OCI-LY7 (cell line): ENCODE data around the gene OR2W3. TPM values are rescaled to one million over a fixed set of nuclear protein-coding genes. Genes with fewer than 3 reads are reported as not detected.

Experiments used
- BruUV-seq: library from RNA; stranded (reverse); fragments of 400-500 nt; replicated peaks from 2 replicates; lab custom pipeline; 2021; lab: Mats Ljungman, UMichigan
- CTCF ChIA-PET: fragments of 300-600 bp; sonication (Branson Sonifier 250); formaldehyde crosslinking; loops from one replicate; lab custom pipeline; 2022; ENCODE audit warnings: antibody characterized with exemption; ENCODE audit not compliant: unreplicated experiment; lab: Charles Lee
- POLR2A ChIA-PET: fragments of 300-600 bp; sonication (Branson Sonifier 250); formaldehyde crosslinking; loops from one replicate; lab custom pipeline; 2022; ENCODE audit warnings: antibody characterized with exemption; lab: Charles Lee
- DNase-seq: peaks from one replicate; pipeline ENCODE4 v3.0.0-alpha.2; 2015; ENCODE audit warnings: low spot score
- H2AFZ ChIP-seq: fragments of 200-600 bp; sonication (generic), shearing (Covaris generic); 2 replicates; pipeline ENCODE4 v1.6.1; 2014; ENCODE audit warnings: mild to moderate bottlenecking, antibody characterized with exemption, low read length, moderate library complexity
- H3K27ac ChIP-seq: fragments of 200-600 bp; sonication (generic); 2 replicates; pipeline ENCODE4 v1.5.1; 2014; ENCODE audit warnings: mixed run types, low read depth, mild to moderate bottlenecking, moderate library complexity, low read length, inconsistent platforms; ENCODE audit not compliant: poor library complexity, severe bottlenecking
- H3K36me3 ChIP-seq: fragments of 200-600 bp; sonication (generic); 2 replicates; pipeline ENCODE4 v1.6.1; 2014; ENCODE audit warnings: mild to moderate bottlenecking, antibody characterized with exemption, low read length, moderate library complexity, mixed read lengths; ENCODE audit not compliant: insufficient read depth
- H3K4me1 ChIP-seq: fragments of 200-600 bp; sonication (generic); 2 replicates; pipeline ENCODE4 v1.5.1; 2014; ENCODE audit warnings: mild to moderate bottlenecking, low read length; ENCODE audit not compliant: insufficient read depth, poor library complexity, severe bottlenecking
- H3K4me2 ChIP-seq: fragments of 200-600 bp; sonication (generic); 2 replicates; pipeline ENCODE4 v1.6.1; 2014; ENCODE audit warnings: mild to moderate bottlenecking, low read length
- H3K4me3 ChIP-seq: fragments of 200-600 bp; sonication (generic); 2 replicates; pipeline ENCODE4 v1.5.1; 2014; ENCODE audit warnings: mild to moderate bottlenecking, low read depth, low read length; ENCODE audit not compliant: poor library complexity, severe bottlenecking
- H3K79me2 ChIP-seq: fragments of 200-600 bp; sonication (generic); 2 replicates; pipeline ENCODE4 v1.6.1; 2016; ENCODE audit warnings: low read depth, mild to moderate bottlenecking, low read length, moderate library complexity, mixed read lengths; ENCODE audit not compliant: insufficient read depth
- H3K9me2 ChIP-seq: fragments of 200-600 bp; sonication (generic); 2 replicates; pipeline ENCODE4 v1.6.1; 2016; ENCODE audit warnings: mild to moderate bottlenecking, low read length, mixed read lengths; ENCODE audit not compliant: insufficient read depth
- H3K9me3 ChIP-seq: fragments of 200-600 bp; sonication (generic); 2 replicates; pipeline ENCODE4 v1.6.1; 2014; ENCODE audit warnings: mild to moderate bottlenecking, mixed run types, low read length, mixed read lengths
- H4K20me1 ChIP-seq: fragments of 200-600 bp; sonication (generic); 2 replicates; pipeline ENCODE4 v1.6.1; 2014; ENCODE audit warnings: mild to moderate bottlenecking, antibody characterized with exemption, low read length, moderate library complexity, mixed read lengths; ENCODE audit not compliant: insufficient read depth
- EZH2phosphoT487 ChIP-seq: fragments of 200-600 bp; sonication (generic); IDR thresholded peaks from 2 replicates; pipeline ENCODE4 v1.6.1; 2018; ENCODE audit warnings: low read depth, borderline replicate concordance, mild to moderate bottlenecking, mixed run types, antibody characterized with exemption, low read length, moderate library complexity, mixed read lengths
- intact Hi-C: fragments of 100-400 bp; cut with micrococcal nuclease; formaldehyde crosslinking; loops from one replicate; pipeline ENCODE4 v1.10.0; 2022; ENCODE audit not compliant: unreplicated experiment
- total RNA-seq, 2 experiments: library from RNA; depleted of rRNA in 1 of 2; stranded (reverse); fragments of >200 nt in 1 of 2; shearing (Covaris generic) in 1 of 2; gene quantifications; 2 replicates each; pipeline ENCODE4 v1.2.3, GENCODE V29; 2014 to 2022
- TF ChIP-seq, protein P1 (sequence below): fragments of 200-600 bp; sonication (generic); conservative IDR thresholded peaks from 2 replicates; pipeline ENCODE4 v1.5.1; 2014; ENCODE audit warnings: mild to moderate bottlenecking, antibody characterized with exemption, low read length, moderate library complexity, mixed read lengths

The OR2W3 gene
- total RNA-seq, 2 experiments from 2014 or later: not detected

DNA sequence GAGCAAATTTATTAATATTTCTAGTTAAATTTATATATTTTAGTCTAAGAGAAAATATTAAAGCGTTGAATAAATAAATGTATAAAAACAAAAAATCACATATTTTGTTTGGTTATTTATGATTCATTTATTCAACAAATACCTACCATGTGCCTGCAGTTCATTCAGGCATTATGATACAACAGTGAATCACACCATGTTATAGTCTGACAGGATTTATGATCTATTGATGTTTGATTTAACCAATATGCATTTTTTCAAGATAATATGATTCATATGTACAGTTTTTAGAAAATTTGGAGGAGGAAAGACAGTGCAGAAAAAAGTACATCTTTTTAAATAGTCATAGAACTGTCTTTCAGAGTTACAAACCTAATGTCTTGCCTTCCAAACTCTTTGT lies 45.8 kb upstream of the OR2W3 start:
- Histone ChIP-seq H2AFZ (no peak overlapping the region), H3K27ac (no peak overlapping the region), H4K20me1 (no peaks in the 10 kb centered on the region), H3K9me3 (no peaks in the 10 kb centered on the region), H3K4me1 (no peaks in the 10 kb centered on the region), H3K36me3 (no peaks in the 10 kb centered on the region), H3K4me2 (no peak overlapping the region), H3K4me3 (no peak overlapping the region), H3K79me2 (no peaks in the 10 kb centered on the region), H3K9me2 (no peaks in the 10 kb centered on the region)
- intact Hi-C loops: no loop called here
- no peak for DNase-seq
- POLR2A ChIA-PET: no interaction called here
- no TSS peak for BruUV-seq
- TF ChIP-seq, protein P1, sequence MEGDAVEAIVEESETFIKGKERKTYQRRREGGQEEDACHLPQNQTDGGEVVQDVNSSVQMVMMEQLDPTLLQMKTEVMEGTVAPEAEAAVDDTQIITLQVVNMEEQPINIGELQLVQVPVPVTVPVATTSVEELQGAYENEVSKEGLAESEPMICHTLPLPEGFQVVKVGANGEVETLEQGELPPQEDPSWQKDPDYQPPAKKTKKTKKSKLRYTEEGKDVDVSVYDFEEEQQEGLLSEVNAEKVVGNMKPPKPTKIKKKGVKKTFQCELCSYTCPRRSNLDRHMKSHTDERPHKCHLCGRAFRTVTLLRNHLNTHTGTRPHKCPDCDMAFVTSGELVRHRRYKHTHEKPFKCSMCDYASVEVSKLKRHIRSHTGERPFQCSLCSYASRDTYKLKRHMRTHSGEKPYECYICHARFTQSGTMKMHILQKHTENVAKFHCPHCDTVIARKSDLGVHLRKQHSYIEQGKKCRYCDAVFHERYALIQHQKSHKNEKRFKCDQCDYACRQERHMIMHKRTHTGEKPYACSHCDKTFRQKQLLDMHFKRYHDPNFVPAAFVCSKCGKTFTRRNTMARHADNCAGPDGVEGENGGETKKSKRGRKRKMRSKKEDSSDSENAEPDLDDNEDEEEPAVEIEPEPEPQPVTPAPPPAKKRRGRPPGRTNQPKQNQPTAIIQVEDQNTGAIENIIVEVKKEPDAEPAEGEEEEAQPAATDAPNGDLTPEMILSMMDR: no peak
- no peak for TF ChIP-seq EZH2phosphoT487
- CTCF ChIA-PET: no interaction called here

- no peaks in the 10 kb centered on the region for H3K9me2 ChIP-seq
- no peak overlapping the region for H3K4me3 ChIP-seq
- no peaks in the 10 kb centered on the region for H3K9me3 ChIP-seq
- ChIA-PET POLR2A (no interaction called here), CTCF (no interaction called here)
- no peak overlapping the region for H3K4me2 ChIP-seq
- TF ChIP-seq EZH2phosphoT487: no peak
- TF ChIP-seq, protein P1: no peak
- no peak overlapping the region for H2AFZ ChIP-seq
- no peaks in the 10 kb centered on the region for H3K36me3 ChIP-seq
- H4K20me1 ChIP-seq: no peaks in the 10 kb centered on the region
- H3K27ac ChIP-seq: no peak overlapping the region
- no peaks in the 10 kb centered on the region for H3K4me1 ChIP-seq
- no peaks in the 10 kb centered on the region for H3K79me2 ChIP-seq
- BruUV-seq: no TSS peak
- intact Hi-C loops: no loop called here
- DNase-seq: no peak
These were observed 40.4 kb upstream of the OR2W3 start for GRCh38 chr1:247854899-247855545.

DNA sequence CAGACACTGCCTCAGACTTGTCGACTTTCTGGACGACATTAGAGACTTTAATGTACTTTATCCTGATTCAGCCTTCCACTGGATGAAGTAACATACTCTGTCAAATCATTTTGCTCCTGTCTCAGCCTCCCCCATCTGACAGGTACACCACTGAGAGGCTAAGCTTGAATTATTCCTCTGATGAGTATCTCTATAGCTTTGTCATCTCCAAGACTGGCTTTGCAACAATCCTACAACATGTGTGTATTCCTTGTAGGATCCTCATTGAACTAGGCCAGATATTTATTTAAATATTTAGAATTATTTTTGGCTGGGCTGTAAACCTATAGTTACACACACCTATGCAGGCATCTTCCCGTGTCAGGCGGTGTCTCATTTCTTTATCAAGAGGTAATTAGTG lies 39.5 kb upstream of the OR2W3 start:
- H3K4me2 ChIP-seq: no peak overlapping the region
- H3K79me2 ChIP-seq: no peaks in the 10 kb centered on the region
- no peaks in the 10 kb centered on the region for H4K20me1 ChIP-seq
- ChIA-PET CTCF (no interaction called here), POLR2A (no interaction called here)
- H3K36me3 ChIP-seq: no peaks in the 10 kb centered on the region
- no peak overlapping the region for H2AFZ ChIP-seq
- intact Hi-C loops: no loop called here
- H3K9me3 ChIP-seq: no peaks in the 10 kb centered on the region
- TF ChIP-seq, protein P1: no peak
- no peak for TF ChIP-seq EZH2phosphoT487
- BruUV-seq: no TSS peak
- H3K9me2 ChIP-seq: no peaks in the 10 kb centered on the region
- DNase-seq: no peak
- no peak overlapping the region for H3K4me3 ChIP-seq
- no peak overlapping the region for H3K27ac ChIP-seq
- H3K4me1 ChIP-seq: no peaks in the 10 kb centered on the region
